Kidney epithelial cell (primary cell): ENCODE measurements around the gene COL23A1. TPM values are rescaled to one million over a fixed set of nuclear protein-coding genes. Genes with fewer than 3 reads are reported as not detected.

Experiments
- DNase-seq: peaks from one replicate; pipeline ENCODE4 v3.0.0-alpha.2; 2010; ENCODE audit warnings: low read depth
- H3K27me3 ChIP-seq: 2 replicates; pipeline ENCODE4 v1.6.0; 2011; ENCODE audit warnings: low read length; ENCODE audit not compliant: control insufficient read depth, insufficient read depth
- H3K36me3 ChIP-seq: 2 replicates; pipeline ENCODE4 v1.5.1; 2011; ENCODE audit warnings: low read length; ENCODE audit not compliant: control insufficient read depth, insufficient read depth
- H3K4me3 ChIP-seq: 2 replicates; pipeline ENCODE4 v1.5.1; 2011; ENCODE audit warnings: low read depth, mild to moderate bottlenecking, control low read depth, low read length
- CTCF ChIP-seq: IDR thresholded peaks from 2 replicates; pipeline ENCODE4 v1.5.1; 2011; ENCODE audit warnings: mild to moderate bottlenecking, moderate library complexity, low read length, control low read depth, inconsistent platforms; ENCODE audit not compliant: insufficient read depth, poor library complexity, severe bottlenecking
- total RNA-seq: library from RNA; depleted of rRNA; stranded (reverse); fragments of >200 nt; gene quantifications from 2 replicates; pipeline ENCODE4 v1.2.3, GENCODE V29; 2015

COL23A1 gene
- total RNA-seq, 1 donor from 2014 or later: 0.17 TPM

GRCh38 chr5:178496642-178497041, 93.6 kb downstream of the COL23A1 start:
- Histone ChIP-seq H3K27me3 (no peaks in the 10 kb centered on the region), H3K36me3 (no peaks in the 10 kb centered on the region), H3K4me3 (no peak overlapping the region)
- TF ChIP-seq CTCF: no peak
- no peak for DNase-seq

- no peak for DNase-seq
Observed at GRCh38 chr5:178496214-178496613, 94.0 kb downstream of the COL23A1 start.

GRCh38 chr5:178495706-178496105, 94.5 kb downstream of the COL23A1 start:
- TF ChIP-seq CTCF: no peak
- no peaks in the 10 kb centered on the region for H3K27me3 ChIP-seq
- DNase-seq: no peak
- no peaks in the 10 kb centered on the region for H3K36me3 ChIP-seq
- no peak overlapping the region for H3K4me3 ChIP-seq

More at GRCh38 chr5:178496214-178496613, 94.0 kb downstream of the COL23A1 start:
- no peak for TF ChIP-seq CTCF
- no peak overlapping the region for H3K4me3 ChIP-seq
- H3K36me3 ChIP-seq: no peaks in the 10 kb centered on the region
- H3K27me3 ChIP-seq: no peaks in the 10 kb centered on the region

- no peak for TF ChIP-seq CTCF
- Histone ChIP-seq H3K36me3 (no peaks in the 10 kb centered on the region), H3K4me3 (no peak overlapping the region), H3K27me3 (no peaks in the 10 kb centered on the region)
- DNase-seq: no peak
Observed at GRCh38 chr5:178492278-178492677, 97.9 kb downstream of the COL23A1 start.

DNA sequence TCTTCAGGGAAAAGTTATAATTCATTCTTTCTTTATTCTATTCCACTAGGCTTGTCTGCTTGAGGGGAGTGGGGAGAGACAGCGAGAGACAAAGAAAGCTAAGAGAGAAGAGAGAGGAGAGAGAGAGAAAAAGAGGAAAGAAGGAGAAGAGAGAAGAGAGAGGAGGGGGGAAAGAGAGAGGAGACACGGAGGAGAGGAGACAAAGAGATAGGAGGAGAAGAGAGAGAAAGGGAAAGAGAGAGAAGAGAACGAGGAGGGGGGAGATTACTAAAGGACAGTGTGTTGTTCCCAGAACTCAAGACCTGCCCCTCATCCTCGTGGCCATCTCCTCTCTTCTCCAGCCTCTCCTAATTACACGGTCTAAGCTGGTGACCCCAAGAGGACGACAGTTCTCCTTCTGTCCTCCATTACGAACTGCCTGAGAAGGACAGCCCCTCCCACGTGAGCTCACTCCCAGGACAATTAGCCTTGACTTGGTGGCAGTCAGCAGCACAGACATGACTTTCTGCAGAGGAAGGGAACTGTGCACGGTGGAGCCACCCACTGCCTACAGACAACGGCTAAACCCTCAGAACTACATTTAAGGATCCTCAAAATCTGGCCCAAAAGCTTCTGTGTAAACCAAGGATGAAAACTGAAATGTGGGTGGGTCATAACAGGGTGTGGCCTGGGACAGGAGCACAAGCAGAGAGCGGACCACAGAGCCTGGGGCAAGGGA, 99.1 kb downstream of the COL23A1 start:
- DNase-seq: no peak
- TF ChIP-seq CTCF: no peak
- no peaks in the 10 kb centered on the region for H3K27me3 ChIP-seq
- no peaks in the 10 kb centered on the region for H3K36me3 ChIP-seq
- no peak overlapping the region for H3K4me3 ChIP-seq
